Measurements from ENCODE around the gene ZNG1B.
"Not testable (repeated sequence)": the region's sequence is repeated elsewhere in the genome, so short reads cannot be mapped to it uniquely, and the experiment has no call there.

GRCh38 chr2:113542529-113542928, 105.0 kb downstream of the ZNG1B start:
- TF ChIP-seq, protein P1, sequence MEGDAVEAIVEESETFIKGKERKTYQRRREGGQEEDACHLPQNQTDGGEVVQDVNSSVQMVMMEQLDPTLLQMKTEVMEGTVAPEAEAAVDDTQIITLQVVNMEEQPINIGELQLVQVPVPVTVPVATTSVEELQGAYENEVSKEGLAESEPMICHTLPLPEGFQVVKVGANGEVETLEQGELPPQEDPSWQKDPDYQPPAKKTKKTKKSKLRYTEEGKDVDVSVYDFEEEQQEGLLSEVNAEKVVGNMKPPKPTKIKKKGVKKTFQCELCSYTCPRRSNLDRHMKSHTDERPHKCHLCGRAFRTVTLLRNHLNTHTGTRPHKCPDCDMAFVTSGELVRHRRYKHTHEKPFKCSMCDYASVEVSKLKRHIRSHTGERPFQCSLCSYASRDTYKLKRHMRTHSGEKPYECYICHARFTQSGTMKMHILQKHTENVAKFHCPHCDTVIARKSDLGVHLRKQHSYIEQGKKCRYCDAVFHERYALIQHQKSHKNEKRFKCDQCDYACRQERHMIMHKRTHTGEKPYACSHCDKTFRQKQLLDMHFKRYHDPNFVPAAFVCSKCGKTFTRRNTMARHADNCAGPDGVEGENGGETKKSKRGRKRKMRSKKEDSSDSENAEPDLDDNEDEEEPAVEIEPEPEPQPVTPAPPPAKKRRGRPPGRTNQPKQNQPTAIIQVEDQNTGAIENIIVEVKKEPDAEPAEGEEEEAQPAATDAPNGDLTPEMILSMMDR (IDR thresholded peaks at IDR 0.05) = not testable (repeated sequence)
- TF ChIP-seq POLR2AphosphoS5 (IDR thresholded peaks at IDR 0.05) = not testable (repeated sequence)

All from breast epithelium (tissue), 3 donors.